ENCODE data around the gene PROSER2. TPM values are rescaled to one million over a fixed set of nuclear protein-coding genes. Genes with fewer than 3 reads are reported as not detected.

The PROSER2 gene
- total and polyA plus RNA-seq, 9 of the 15 experiments (the other 6 are each of a cell fraction or from before 2014, with no cell fraction given), result 0.62 to 14.8 (median 2.9) TPM

DNA sequence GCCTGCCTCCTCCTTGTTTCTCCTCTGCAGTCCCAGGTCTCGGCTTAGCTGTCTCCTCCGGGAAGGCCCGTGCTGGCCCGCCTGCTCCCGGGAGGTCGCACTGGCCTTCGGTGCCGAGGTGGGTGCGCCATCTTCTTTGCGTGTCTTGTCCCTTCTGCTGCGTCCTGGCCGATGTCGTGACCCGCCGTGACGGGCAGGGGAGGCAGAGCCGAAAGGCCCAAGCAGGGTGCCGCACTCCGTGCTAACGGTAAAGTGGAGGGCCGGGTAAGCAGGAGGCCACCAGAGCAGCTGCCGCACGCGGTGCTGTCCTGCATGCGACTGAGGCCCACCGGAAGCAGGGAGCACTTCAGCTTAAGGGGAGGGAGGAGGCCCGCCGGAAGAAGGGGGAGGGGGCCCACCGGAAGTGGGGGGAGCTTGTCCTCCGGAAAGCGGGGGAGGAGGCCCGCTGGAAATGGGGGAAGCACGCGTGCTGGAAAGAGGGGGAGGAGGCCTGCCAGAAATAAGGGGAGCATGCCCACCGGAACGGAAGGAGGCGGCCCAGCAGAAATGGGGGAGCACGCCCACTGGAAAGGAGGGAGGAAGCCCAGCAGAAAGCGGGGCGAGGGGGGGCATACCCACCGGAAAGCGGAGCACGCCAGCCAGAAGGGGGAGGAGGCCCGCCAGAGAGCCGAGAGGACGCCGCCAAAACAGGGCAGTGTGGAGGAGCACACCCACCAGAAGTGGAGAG, 71.4 kb downstream of the PROSER2 start (continued):
- TF ChIP-seq, protein P1, sequence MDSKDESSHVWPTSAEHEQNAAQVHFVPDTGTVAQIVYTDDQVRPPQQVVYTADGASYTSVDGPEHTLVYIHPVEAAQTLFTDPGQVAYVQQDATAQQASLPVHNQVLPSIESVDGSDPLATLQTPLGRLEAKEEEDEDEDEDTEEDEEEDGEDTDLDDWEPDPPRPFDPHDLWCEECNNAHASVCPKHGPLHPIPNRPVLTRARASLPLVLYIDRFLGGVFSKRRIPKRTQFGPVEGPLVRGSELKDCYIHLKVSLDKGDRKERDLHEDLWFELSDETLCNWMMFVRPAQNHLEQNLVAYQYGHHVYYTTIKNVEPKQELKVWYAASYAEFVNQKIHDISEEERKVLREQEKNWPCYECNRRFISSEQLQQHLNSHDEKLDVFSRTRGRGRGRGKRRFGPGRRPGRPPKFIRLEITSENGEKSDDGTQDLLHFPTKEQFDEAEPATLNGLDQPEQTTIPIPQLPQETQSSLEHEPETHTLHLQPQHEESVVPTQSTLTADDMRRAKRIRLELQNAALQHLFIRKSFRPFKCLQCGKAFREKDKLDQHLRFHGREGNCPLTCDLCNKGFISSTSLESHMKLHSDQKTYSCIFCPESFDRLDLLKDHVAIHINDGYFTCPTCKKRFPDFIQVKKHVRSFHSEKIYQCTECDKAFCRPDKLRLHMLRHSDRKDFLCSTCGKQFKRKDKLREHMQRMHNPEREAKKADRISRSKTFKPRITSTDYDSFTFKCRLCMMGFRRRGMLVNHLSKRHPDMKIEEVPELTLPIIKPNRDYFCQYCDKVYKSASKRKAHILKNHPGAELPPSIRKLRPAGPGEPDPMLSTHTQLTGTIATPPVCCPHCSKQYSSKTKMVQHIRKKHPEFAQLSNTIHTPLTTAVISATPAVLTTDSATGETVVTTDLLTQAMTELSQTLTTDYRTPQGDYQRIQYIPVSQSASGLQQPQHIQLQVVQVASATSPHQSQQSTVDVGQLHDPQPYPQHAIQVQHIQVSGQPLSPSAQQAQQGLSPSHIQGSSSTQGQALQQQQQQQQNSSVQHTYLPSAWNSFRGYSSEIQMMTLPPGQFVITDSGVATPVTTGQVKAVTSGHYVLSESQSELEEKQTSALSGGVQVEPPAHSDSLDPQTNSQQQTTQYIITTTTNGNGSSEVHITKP (IDR thresholded peaks at IDR 0.05; ENCODE audit: partially characterized antibody), result peak; percentile 90
- TF ChIP-seq NCOR1 (IDR thresholded peaks at IDR 0.05), result peak; percentile 67
- peak; percentile 31 for TF ChIP-seq CREB1 (IDR thresholded peaks at IDR 0.05)
- TF ChIP-seq CREB1 (CRISPR knock-in tag; IDR thresholded peaks at IDR 0.05), result no peak
- TF ChIP-seq FOXP1 (CRISPR knock-in tag; IDR thresholded peaks at IDR 0.05), result peak; percentile 82; the same call in 1 of the 2 replicates
- TF ChIP-seq HNRNPLL (IDR thresholded peaks at IDR 0.05; ENCODE audit: low read depth, low read length, poor library complexity, severe bottlenecking), result peak; percentile 58
- TF ChIP-seq, protein P2, sequence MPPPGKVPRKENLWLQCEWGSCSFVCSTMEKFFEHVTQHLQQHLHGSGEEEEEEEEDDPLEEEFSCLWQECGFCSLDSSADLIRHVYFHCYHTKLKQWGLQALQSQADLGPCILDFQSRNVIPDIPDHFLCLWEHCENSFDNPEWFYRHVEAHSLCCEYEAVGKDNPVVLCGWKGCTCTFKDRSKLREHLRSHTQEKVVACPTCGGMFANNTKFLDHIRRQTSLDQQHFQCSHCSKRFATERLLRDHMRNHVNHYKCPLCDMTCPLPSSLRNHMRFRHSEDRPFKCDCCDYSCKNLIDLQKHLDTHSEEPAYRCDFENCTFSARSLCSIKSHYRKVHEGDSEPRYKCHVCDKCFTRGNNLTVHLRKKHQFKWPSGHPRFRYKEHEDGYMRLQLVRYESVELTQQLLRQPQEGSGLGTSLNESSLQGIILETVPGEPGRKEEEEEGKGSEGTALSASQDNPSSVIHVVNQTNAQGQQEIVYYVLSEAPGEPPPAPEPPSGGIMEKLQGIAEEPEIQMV (tag; conservative IDR thresholded peaks at IDR 0.05; ENCODE audit: low read depth), result no peak
- no peak for TF ChIP-seq BCL6 (CRISPR knock-in tag; IDR thresholded peaks at IDR 0.05)
- no peak for TF ChIP-seq ZKSCAN8 (CRISPR knock-in tag; IDR thresholded peaks at IDR 0.05)
- TF ChIP-seq, protein P3, sequence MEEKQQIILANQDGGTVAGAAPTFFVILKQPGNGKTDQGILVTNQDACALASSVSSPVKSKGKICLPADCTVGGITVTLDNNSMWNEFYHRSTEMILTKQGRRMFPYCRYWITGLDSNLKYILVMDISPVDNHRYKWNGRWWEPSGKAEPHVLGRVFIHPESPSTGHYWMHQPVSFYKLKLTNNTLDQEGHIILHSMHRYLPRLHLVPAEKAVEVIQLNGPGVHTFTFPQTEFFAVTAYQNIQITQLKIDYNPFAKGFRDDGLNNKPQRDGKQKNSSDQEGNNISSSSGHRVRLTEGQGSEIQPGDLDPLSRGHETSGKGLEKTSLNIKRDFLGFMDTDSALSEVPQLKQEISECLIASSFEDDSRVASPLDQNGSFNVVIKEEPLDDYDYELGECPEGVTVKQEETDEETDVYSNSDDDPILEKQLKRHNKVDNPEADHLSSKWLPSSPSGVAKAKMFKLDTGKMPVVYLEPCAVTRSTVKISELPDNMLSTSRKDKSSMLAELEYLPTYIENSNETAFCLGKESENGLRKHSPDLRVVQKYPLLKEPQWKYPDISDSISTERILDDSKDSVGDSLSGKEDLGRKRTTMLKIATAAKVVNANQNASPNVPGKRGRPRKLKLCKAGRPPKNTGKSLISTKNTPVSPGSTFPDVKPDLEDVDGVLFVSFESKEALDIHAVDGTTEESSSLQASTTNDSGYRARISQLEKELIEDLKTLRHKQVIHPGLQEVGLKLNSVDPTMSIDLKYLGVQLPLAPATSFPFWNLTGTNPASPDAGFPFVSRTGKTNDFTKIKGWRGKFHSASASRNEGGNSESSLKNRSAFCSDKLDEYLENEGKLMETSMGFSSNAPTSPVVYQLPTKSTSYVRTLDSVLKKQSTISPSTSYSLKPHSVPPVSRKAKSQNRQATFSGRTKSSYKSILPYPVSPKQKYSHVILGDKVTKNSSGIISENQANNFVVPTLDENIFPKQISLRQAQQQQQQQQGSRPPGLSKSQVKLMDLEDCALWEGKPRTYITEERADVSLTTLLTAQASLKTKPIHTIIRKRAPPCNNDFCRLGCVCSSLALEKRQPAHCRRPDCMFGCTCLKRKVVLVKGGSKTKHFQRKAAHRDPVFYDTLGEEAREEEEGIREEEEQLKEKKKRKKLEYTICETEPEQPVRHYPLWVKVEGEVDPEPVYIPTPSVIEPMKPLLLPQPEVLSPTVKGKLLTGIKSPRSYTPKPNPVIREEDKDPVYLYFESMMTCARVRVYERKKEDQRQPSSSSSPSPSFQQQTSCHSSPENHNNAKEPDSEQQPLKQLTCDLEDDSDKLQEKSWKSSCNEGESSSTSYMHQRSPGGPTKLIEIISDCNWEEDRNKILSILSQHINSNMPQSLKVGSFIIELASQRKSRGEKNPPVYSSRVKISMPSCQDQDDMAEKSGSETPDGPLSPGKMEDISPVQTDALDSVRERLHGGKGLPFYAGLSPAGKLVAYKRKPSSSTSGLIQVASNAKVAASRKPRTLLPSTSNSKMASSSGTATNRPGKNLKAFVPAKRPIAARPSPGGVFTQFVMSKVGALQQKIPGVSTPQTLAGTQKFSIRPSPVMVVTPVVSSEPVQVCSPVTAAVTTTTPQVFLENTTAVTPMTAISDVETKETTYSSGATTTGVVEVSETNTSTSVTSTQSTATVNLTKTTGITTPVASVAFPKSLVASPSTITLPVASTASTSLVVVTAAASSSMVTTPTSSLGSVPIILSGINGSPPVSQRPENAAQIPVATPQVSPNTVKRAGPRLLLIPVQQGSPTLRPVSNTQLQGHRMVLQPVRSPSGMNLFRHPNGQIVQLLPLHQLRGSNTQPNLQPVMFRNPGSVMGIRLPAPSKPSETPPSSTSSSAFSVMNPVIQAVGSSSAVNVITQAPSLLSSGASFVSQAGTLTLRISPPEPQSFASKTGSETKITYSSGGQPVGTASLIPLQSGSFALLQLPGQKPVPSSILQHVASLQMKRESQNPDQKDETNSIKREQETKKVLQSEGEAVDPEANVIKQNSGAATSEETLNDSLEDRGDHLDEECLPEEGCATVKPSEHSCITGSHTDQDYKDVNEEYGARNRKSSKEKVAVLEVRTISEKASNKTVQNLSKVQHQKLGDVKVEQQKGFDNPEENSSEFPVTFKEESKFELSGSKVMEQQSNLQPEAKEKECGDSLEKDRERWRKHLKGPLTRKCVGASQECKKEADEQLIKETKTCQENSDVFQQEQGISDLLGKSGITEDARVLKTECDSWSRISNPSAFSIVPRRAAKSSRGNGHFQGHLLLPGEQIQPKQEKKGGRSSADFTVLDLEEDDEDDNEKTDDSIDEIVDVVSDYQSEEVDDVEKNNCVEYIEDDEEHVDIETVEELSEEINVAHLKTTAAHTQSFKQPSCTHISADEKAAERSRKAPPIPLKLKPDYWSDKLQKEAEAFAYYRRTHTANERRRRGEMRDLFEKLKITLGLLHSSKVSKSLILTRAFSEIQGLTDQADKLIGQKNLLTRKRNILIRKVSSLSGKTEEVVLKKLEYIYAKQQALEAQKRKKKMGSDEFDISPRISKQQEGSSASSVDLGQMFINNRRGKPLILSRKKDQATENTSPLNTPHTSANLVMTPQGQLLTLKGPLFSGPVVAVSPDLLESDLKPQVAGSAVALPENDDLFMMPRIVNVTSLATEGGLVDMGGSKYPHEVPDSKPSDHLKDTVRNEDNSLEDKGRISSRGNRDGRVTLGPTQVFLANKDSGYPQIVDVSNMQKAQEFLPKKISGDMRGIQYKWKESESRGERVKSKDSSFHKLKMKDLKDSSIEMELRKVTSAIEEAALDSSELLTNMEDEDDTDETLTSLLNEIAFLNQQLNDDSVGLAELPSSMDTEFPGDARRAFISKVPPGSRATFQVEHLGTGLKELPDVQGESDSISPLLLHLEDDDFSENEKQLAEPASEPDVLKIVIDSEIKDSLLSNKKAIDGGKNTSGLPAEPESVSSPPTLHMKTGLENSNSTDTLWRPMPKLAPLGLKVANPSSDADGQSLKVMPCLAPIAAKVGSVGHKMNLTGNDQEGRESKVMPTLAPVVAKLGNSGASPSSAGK (IDR thresholded peaks at IDR 0.05), result peak; percentile 54
- TF ChIP-seq C11orf30 (IDR thresholded peaks at IDR 0.05; ENCODE audit: low read depth), result no peak
